ENCODE measurements around the gene C1orf167.

C1orf167 gene

GRCh38 chr1:11787804-11788436 is 25.9 kb downstream of the C1orf167 start:
- DNase-seq: no peak

DNA sequence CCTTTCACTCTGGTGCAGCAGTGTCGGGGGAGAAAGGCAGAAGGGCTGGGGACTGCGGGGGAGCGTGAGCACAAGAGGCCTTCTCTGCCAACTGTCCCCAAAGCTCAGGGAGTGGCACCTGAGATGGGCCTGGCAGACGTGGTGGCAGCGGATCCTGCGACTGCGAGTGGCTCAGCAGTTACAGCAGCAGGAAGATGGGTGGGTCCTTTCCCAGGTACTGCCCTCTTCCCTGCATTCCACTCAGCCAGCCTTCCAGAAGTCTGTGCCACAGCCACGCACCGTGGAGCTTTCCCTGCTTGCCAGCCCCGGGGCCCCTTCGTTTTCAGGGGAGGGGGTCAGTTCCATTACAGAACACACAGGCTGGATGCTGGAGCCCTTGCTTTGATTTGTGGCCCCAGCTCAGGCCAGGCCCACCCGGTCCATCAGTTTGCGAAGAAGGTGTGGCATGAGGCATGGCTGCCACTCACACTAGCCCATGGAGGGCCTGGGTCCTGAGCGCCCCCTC is 26.6 kb downstream of the C1orf167 start:
- DNase-seq: no peak

- no peak for DNase-seq
Observed at GRCh38 chr1:11789126-11790067, 27.4 kb downstream of the C1orf167 start.

GRCh38 chr1:11790101-11790879 is 28.3 kb downstream of the C1orf167 start:
- no peak for DNase-seq

DNA sequence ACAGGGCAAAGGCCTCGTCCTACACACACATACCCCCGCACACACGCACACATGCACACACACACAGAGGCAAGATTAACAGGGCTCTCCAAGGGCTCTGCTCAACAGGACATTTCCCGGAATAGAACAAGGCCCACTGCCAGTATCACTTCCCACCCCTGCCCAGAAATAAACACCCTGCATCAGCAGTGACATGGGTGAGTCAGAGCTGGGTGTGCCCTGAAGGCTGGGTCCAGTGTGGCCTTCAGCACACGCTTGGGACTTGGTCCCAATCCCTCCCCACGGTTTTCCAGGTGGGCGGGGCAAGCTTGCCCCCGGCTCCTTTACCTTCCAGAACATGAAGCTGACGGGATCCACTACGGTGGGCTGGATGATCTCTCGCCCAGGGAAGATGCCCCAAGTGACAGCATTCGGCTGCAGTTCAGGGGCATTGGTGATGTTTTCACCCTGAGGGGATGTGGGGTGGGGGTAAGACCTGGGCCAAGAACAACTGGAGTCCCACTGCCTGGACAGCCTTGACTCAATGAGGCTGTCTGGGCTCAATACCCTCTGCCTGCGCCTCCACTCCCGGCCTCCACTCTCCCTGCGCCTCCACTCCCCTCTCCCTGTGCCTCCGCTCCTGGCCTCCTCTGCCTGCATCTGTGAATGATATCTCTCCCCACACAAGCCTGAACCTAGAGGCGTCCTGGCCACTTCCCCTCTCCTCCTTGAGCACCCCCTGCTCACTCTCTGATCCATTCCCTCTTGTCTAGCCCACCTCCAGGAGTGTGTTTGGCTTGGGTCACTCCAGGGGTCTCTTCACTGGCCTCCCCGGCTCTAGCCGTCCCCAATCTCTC is 29.1 kb downstream of the C1orf167 start:
- DNase-seq: no peak

GRCh38 chr1:11792106-11792505 is 30.1 kb downstream of the C1orf167 start:
- no peak for DNase-seq

GRCh38 chr1:11793819-11794218 is 31.8 kb downstream of the C1orf167 start:
- DNase-seq: no peak

DNA sequence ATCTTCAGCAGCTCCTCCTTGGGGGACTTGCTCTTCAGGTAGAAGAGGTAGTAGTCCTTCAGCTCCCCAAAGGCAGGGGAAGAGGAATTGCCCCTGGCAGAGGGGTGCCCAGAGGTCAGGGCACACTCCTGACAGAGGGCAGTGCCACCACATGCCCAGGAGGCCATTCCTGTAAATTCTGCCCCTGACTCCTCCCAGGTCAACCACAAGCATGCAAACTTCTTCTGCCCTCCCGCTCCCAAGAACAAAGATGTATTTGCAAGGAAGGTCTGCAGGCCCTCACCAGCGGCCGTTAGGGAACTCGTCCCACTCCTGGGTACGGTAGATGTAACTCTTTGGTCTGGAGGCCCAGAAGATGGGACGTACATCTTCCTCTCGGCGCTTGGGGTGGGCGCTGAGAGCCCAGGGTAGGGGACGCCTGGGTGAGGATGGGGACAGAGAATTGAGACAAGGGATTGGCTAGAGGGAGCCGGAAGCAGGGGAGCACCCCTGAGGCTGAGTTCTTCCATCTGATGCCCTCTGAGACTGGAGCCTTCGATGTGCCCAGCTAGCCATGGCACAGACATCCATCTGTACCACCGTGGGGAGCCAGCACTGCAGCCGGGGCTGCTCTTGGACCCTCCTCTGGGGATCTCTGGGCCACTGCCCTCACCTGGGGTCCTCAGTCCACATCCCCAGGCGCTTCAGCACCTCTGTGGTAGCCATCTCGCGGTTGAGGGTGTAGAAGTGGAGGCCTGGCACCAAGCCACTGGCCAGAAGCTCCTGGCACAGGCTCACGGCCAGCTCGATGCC is 32.6 kb downstream of the C1orf167 start:
- DNase-seq: no peak

DNA sequence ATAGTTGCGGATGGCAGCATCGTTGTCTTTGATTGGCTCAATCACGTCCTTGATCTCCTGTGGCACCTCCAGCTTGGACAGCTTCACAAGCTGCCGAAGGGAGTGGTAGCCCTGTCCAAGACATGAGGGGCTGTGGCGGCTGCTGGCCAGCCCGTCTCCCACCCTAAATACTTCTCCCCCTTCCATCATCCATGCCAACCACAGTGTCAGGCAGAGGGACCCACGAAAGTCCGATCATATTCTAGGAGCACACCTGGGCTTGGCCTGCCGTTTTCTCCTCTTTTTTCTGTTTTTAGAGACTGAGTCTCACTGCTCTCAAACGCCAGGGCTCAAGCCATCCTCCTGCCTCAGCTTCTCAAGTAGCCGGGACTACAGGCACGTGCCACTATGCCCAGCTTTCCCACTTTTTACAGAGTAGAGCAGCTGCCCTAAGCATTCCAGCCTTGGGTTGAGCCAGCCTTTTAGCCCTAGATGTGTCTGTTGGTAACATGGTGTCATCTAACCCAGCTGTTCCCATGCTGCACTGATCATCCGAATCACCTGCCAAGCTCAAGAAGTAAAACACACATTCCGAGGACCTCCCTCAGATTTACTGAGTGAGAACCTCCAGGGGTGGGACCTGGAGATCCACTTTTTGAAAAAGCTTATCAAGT is 33.4 kb downstream of the C1orf167 start:
- DNase-seq: no peak

GRCh38 chr1:11796036-11796828 is 34.2 kb downstream of the C1orf167 start:
- no peak for DNase-seq

GRCh38 chr1:11797525-11798216 is 35.7 kb downstream of the C1orf167 start:
- DNase-seq: no peak

- no peak for DNase-seq
Observed at GRCh38 chr1:11799099-11799498, 37.1 kb downstream of the C1orf167 start.

- DNase-seq: no peak
Observed at GRCh38 chr1:11799896-11800295, 37.9 kb downstream of the C1orf167 start.

GRCh38 chr1:11800391-11800755 is 38.4 kb downstream of the C1orf167 start:
- DNase-seq: no peak

GRCh38 chr1:11800756-11801433 is 38.9 kb downstream of the C1orf167 start:
- DNase-seq: no peak

DNA sequence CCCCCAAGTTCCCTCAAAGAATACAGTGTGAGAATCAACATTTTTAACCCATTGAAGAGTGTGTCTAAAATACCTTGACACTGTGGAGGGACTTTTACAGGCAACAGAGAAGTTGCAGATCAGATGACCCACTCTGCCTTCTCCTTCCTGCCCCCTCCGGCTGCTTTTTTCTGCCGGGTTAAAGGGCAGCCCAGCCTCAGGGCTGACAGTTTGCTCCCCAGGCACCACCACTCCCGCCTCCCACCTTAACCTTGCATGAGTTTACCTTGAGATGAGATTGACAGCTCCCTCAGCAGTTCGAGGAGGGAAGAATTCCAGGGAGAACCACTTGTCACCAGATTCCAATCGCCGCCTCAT is 40.6 kb downstream of the C1orf167 start:
- DNase-seq: no peak

- no peak for DNase-seq
Observed at GRCh38 chr1:11802973-11803885, 41.2 kb downstream of the C1orf167 start.
